A204.1 (cell line): Measurements from ENCODE around the gene FAM149B1.
A peak's percentile ranks its signal among the peaks of the same experiment; 100 is the strongest.

ENCODE experiments used
- FAIRE-seq: peaks from 2 replicates; lab custom pipeline; 2012; peaks lifted over from hg19 to GRCh38; lab: Jason Lieb, UNC

FAM149B1 gene

GRCh38 chr10:73174148-73174925 is 6.4 kb downstream of the FAM149B1 start:
- FAIRE-seq: no peak

- FAIRE-seq: no peak
These were observed 14.6 kb downstream of the FAM149B1 start for GRCh38 chr10:73182568-73182967.

DNA sequence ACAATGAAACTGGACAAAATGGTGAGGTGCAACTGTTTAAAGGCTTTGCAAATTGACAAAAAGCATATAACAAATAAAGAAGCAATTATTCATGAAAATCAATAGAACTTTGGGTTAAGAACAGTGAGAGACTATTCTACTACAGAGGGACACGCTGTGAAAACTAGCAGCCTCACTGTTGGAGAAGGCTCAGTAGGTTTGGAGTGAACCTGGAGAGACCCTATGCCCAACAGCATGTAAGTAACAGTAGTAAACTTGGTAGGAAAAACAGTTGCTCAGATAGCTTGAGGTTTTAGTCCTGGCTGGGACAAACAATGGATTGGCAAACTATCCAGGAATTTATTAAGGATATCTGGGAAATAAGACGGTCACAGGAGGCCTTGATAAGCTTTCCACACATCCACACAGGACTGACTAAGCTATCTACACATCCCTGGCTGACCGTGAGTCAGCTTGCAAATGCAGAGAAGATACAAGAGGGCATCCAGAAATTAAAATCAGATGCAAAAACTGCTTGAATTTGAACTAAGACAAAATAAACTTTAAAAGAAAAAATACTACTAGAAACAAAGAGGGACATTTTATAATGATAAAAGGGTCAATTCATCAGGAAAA is 15.9 kb downstream of the FAM149B1 start:
- no peak for FAIRE-seq

- FAIRE-seq: no peak
These were observed 18.3 kb downstream of the FAM149B1 start for GRCh38 chr10:73186266-73186665.

GRCh38 chr10:73190188-73190587 is 22.3 kb downstream of the FAM149B1 start:
- no peak for FAIRE-seq

DNA sequence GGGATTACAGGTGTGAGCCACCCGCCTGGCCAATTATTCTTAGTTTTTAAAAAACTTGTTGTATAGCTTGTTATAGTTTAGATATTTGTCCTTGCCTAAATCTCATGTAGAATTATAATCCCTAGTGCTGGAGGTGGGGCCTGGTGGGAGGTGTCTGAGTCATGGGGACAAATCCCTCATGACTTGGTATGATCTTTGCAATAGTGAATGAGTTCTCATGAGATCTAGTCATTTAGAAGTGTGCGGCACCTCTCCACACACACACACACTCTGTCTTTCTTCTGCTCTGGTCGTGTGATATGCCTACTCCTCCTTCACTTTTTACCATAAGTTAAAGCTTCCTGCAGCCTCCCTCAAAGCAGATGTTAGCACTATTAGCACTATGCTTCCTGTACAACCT is 37.2 kb downstream of the FAM149B1 start:
- no peak for FAIRE-seq

- no peak for FAIRE-seq
These were observed 38.0 kb downstream of the FAM149B1 start for GRCh38 chr10:73205890-73206289.

GRCh38 chr10:73206385-73206784 is 38.5 kb downstream of the FAM149B1 start:
- FAIRE-seq: no peak

DNA sequence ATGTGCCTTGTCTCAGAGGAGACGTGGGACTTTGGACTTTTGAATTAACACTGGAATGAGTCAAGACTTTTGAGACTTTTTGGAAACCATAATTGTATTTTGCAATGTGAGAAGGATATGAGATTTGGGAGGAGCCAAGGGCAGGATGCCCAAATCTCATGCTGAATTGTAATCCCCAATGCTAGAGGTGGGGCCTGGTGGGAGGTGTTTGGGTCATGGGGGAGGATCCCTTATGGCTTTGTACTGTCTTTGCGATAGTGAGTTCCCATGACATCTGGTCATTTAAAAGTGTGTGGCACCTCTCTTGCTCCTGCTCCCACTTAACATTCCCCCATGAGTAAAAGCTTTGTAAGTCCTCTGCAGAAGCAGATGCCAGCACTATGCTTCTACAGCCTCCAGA is 40.0 kb downstream of the FAM149B1 start:
- FAIRE-seq: no peak

DNA sequence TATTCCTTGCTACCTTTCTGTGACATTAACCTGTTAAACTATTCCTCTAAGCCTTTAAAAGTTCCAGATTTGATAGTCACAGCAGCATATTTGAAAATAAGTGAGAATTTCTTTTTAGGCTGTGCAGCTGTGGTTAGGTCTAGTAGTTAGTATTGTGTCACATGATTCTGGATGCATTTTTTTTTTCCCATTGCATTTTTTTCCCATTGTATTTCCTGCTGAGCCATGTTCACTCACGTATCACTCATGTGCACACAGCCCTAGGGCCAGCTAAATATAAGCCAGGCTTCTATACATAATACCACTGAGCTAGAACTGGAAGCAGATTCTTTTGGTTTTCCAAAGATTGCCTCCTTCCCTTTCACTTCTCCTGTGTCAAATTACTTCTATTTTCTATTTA is 41.8 kb downstream of the FAM149B1 start:
- FAIRE-seq: no peak

GRCh38 chr10:73210395-73211105 is 42.6 kb downstream of the FAM149B1 start:
- no peak for FAIRE-seq

DNA sequence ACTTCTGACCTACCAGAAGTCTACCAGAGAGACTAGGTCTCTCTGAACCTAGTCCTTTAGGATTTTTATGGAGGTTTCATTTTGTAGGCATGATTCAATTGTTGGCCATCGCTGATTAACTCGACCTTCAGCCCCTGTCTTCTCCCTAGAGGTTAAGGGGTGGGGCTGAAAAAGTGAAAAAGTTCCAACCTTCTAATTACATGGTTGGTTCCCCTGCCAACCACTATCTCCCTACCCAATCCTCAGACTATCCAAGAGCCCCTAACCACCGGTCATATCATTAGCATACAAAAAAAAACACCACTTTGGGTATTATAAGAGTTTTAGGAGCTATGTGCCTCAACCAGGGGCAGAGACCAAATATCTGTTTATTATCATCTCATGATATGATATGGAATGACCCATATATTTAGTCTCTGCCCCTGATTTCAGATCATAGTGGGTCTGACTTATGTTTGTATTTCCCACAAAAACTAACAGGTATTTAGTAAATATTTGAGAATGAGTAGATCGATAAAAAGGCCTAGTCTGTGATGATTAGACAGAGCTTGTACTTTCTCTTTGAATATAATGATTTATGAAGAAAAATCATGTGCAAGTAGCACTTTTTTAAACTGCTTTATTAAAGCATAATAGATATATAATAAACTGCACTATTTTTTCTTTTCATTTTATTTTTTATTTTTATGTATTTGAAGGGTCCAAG is 43.3 kb downstream of the FAM149B1 start:
- FAIRE-seq: no peak

DNA sequence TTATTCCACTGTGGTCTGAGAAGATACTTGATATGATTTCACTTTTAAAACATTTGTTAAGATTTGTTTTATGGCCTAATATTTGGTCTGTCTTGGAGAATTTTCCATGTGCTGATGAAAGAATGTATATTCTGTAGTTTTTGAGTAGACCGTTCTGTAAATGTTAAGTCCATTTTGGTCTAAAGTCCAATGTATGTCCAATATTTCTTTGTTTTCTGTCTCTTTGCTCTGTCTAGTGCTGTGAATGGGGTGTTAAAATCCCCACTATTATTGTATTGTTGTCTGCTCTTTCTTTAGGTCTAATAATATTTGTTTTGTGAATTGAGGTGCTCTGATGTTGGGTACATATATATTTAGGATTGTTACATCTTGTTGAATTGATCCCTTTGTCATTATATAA is 47.8 kb downstream of the FAM149B1 start:
- FAIRE-seq: no peak

DNA sequence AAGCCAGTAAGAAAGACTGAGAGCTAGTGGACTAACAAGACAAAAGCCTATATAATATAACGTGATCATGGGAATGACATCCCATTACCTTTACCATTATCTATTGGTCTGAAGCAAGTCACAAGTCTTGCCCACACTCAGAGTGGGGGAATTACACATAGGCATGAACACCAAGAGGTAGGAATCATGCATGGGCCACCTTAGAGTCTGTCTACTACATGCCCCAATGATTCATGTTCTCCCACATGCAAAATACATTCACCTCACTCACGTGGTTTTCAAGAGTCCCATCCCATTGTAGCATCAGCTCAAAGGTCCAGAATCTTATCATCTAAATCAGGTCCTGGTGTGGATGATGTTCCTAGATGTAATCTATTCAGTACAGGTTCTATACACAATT is 49.7 kb downstream of the FAM149B1 start:
- FAIRE-seq: no peak

- peak; percentile 91 for FAIRE-seq
These were observed 50.7 kb downstream of the FAM149B1 start for GRCh38 chr10:73218431-73219191.

DNA sequence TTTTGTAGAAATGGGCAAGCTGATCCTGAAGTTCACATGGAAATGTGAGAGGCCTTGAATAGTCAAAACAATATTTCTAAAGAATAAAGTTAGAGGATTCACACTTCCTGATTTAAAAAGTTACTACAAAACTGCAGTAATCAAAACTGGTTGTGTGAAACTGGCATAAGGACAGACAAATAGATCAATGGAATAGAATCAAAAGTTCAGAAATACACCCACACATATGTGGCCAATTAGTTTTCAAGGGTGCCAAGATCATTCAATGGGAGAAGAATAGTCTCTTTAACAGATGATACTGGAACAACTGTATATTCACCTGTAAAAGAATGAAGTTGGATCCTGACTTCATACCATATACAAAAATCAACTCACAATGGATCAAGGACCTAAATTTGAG is 51.5 kb downstream of the FAM149B1 start:
- no peak for FAIRE-seq

GRCh38 chr10:73220989-73221388 is 53.1 kb downstream of the FAM149B1 start:
- peak; percentile 64 for FAIRE-seq

- peak; percentile 35 for FAIRE-seq
These were observed 57.6 kb downstream of the FAM149B1 start for GRCh38 chr10:73225518-73225917.

DNA sequence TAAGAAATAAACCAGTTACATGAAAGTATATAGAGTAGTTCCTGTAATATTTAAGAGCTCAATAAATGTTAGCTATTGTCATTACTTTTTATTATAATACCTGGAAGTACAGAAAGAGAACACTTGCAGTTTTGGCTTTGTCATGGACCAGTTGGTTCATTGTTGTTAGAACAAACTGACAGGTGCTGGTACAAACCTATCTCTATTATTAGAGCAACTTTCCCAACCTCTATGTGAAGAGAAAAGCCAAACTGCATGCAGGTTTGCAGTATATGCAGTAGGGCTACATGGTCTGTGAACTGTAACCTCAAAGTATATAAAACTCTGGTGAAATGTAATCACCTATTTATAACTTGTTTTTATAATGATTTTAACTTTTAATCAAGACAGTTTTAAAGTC is 58.7 kb downstream of the FAM149B1 start:
- no peak for FAIRE-seq

DNA sequence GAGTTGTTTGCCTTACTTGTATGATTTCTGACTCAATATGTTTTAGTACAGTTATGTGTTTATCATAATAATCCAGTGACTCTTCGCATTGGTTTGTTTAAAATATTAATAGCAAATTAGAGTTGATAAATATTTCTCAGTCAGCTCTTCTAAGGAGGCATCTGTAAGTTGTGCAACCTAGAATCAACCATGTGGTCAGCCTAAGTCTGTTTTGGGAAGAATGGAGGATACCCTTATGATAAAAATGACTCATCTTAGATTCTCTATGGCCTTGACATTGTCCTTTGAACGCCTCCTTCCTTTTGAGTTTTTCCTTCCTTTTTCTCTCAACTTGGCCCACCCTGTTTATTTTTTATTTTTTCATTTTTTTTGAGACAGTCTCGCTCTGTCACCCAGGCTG is 60.3 kb downstream of the FAM149B1 start:
- FAIRE-seq: no peak

DNA sequence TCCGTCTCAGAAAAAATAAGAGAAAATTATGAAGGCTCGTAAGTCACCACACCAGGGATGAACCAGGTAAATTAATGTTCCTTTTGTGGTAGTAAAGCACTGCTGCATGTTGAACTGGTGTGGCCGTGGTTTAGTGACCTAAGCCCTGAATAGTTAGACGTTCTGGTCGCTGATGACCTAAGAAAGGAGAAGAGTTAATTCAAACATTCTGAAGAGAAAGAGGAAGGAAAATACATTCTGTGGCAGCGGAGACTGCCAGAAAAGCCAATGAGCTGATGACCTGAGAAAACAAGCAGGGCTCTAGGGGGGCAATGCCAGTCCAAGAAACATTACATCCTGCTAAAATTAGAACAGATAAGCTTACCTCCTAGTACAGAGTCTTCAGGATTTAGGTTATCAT is 61.6 kb downstream of the FAM149B1 start:
- FAIRE-seq: no peak

DNA sequence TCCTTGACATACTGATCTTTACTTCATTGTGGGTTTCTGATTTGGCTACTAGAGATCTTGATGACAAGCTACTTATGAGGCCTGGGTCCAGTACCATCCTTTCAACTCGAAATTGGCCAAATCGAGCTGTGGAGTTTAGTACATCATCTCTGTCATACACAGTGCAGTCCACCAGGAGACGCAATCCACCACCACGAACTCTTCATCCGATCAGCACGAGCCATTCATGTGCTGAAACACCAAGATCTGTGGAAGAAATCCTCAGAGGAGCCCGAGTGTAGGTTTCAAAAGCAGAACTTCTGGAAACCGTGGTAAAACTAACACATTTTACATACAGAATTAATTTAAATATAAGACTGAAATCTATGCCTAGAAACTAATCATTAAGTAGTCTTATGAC is 65.0 kb downstream of the FAM149B1 start:
- FAIRE-seq: no peak
